Central memory CD8-positive, alpha-beta T cell (primary cell): ENCODE results near the gene MEST.

Source experiments
- ATAC-seq: fragments of 150-1000 bp; cut with Tn5 transposase; replicated peaks from 2 replicates; pipeline ENCODE4 v1.10.0; 2022; ENCODE audit warnings: mild to moderate bottlenecking, moderate FRiP score, moderate number of reproducible peaks; ENCODE audit not compliant: poor library complexity, severe bottlenecking; ENCODE audit errors: extremely low read depth
- DNase-seq, 2 donors: peaks; one replicate each; pipeline ENCODE4 v3.0.0; 2021; ENCODE audit warnings: low spot score in 2 of 2
- H3K27ac Mint-ChIP-seq: one replicate; pipeline ENCODE4 v1.8.0; 2022; ENCODE audit warnings: low read depth, mild to moderate bottlenecking, moderate library complexity, mixed read lengths
- H3K27me3 Mint-ChIP-seq: one replicate; pipeline ENCODE4 v1.8.0; 2022; ENCODE audit warnings: mixed read lengths
- H3K36me3 Mint-ChIP-seq: one replicate; pipeline ENCODE4 v1.8.0; 2022; ENCODE audit warnings: mild to moderate bottlenecking, moderate library complexity, mixed read lengths; ENCODE audit not compliant: insufficient read depth
- H3K4me1 Mint-ChIP-seq: one replicate; pipeline ENCODE4 v1.8.0; 2022; ENCODE audit warnings: mixed read lengths
- H3K4me3 Mint-ChIP-seq: one replicate; pipeline ENCODE4 v1.8.0; 2022; ENCODE audit warnings: mild to moderate bottlenecking, moderate library complexity, mixed read lengths
- H3K9me3 Mint-ChIP-seq: one replicate; pipeline ENCODE4 v1.8.0; 2022; ENCODE audit warnings: mixed read lengths

MEST gene

GRCh38 chr7:130471974-130472373 is 19.9 kb upstream of the MEST start:
- Mint-ChIP-seq H3K27me3 (peaks cover 81% of the 10 kb centered on the region), H3K4me1 (no peaks in the 10 kb centered on the region), H3K36me3 (no peaks in the 10 kb centered on the region), H3K4me3 (no peak overlapping the region), H3K9me3 (no peaks in the 10 kb centered on the region), H3K27ac (no peak overlapping the region)
- ATAC-seq (no peak), DNase-seq (no peak)

- Mint-ChIP-seq H3K4me1 (no peaks in the 10 kb centered on the region), H3K27ac (no peak overlapping the region), H3K9me3 (no peaks in the 10 kb centered on the region), H3K4me3 (no peak overlapping the region), H3K27me3 (peaks cover 94% of the 10 kb centered on the region), H3K36me3 (no peaks in the 10 kb centered on the region)
- ATAC-seq: no peak
- DNase-seq: no peak
These were observed 18.6 kb upstream of the MEST start for GRCh38 chr7:130473289-130473688.

- Mint-ChIP-seq H3K4me1 (no peaks in the 10 kb centered on the region), H3K27ac (no peak overlapping the region), H3K27me3 (peaks cover 97% of the 10 kb centered on the region), H3K36me3 (no peaks in the 10 kb centered on the region), H3K4me3 (no peak overlapping the region), H3K9me3 (no peaks in the 10 kb centered on the region)
- ATAC-seq: no peak
- DNase-seq: no peak
These were observed 18.0 kb upstream of the MEST start for GRCh38 chr7:130473876-130474275.

- Mint-ChIP-seq H3K36me3 (no peaks in the 10 kb centered on the region), H3K27ac (no peak overlapping the region), H3K4me3 (no peak overlapping the region), H3K27me3 (peaks cover 97% of the 10 kb centered on the region), H3K9me3 (no peaks in the 10 kb centered on the region), H3K4me1 (no peaks in the 10 kb centered on the region)
- no peak for ATAC-seq
- DNase-seq: no peak
These were observed 16.1 kb upstream of the MEST start for GRCh38 chr7:130475776-130476175.

- no peak for ATAC-seq
- Mint-ChIP-seq H3K36me3 (no peaks in the 10 kb centered on the region), H3K4me3 (no peak overlapping the region), H3K9me3 (no peaks in the 10 kb centered on the region), H3K4me1 (no peaks in the 10 kb centered on the region), H3K27me3 (peaks cover 90% of the 10 kb centered on the region), H3K27ac (no peak overlapping the region)
- DNase-seq: no peak
These were observed 15.4 kb upstream of the MEST start for GRCh38 chr7:130476297-130477150.

GRCh38 chr7:130478991-130479390 is 12.9 kb upstream of the MEST start:
- Mint-ChIP-seq H3K27me3 (peaks cover 88% of the 10 kb centered on the region), H3K4me1 (no peaks in the 10 kb centered on the region), H3K36me3 (no peaks in the 10 kb centered on the region), H3K9me3 (no peaks in the 10 kb centered on the region), H3K27ac (no peak overlapping the region), H3K4me3 (no peak overlapping the region)
- no peak for ATAC-seq
- DNase-seq: no peak

- peaks cover 89% of the 10 kb centered on the region for H3K27me3 Mint-ChIP-seq
- no peak overlapping the region for H3K4me3 Mint-ChIP-seq
- no peaks in the 10 kb centered on the region for H3K36me3 Mint-ChIP-seq
- DNase-seq: no peak
- no peak for ATAC-seq
- H3K27ac Mint-ChIP-seq: no peak overlapping the region
- no peaks in the 10 kb centered on the region for H3K9me3 Mint-ChIP-seq
- peaks cover 1% of the 10 kb centered on the region for H3K4me1 Mint-ChIP-seq
These were observed 12.0 kb upstream of the MEST start for GRCh38 chr7:130479716-130480400.

- DNase-seq (no peak), ATAC-seq (no peak)
- H3K36me3 Mint-ChIP-seq: peaks cover 4% of the 10 kb centered on the region
- H3K27ac Mint-ChIP-seq: no peak overlapping the region
- no peaks in the 10 kb centered on the region for H3K9me3 Mint-ChIP-seq
- no peak overlapping the region for H3K4me3 Mint-ChIP-seq
- peaks cover 90% of the 10 kb centered on the region for H3K27me3 Mint-ChIP-seq
- peaks cover 22% of the 10 kb centered on the region for H3K4me1 Mint-ChIP-seq
These were observed 10.0 kb upstream of the MEST start for GRCh38 chr7:130481898-130482297.

- Mint-ChIP-seq H3K4me3 (no peak overlapping the region), H3K27me3 (peaks cover 89% of the 10 kb centered on the region), H3K4me1 (peaks cover 23% of the 10 kb centered on the region), H3K9me3 (no peaks in the 10 kb centered on the region), H3K27ac (no peak overlapping the region), H3K36me3 (peaks cover 4% of the 10 kb centered on the region)
- DNase-seq: no peak
- no peak for ATAC-seq
These were observed 8.9 kb upstream of the MEST start for GRCh38 chr7:130483031-130483430.

GRCh38 chr7:130485734-130486113 is 6.2 kb upstream of the MEST start:
- peak overlapping the region; percentile 85 for H3K4me3 Mint-ChIP-seq
- ATAC-seq (no peak), DNase-seq (no peak)
- no peak overlapping the region for H3K27ac Mint-ChIP-seq
- peaks cover 23% of the 10 kb centered on the region for H3K4me1 Mint-ChIP-seq
- peaks cover 4% of the 10 kb centered on the region for H3K36me3 Mint-ChIP-seq
- H3K9me3 Mint-ChIP-seq: no peaks in the 10 kb centered on the region
- H3K27me3 Mint-ChIP-seq: peaks cover 87% of the 10 kb centered on the region

GRCh38 chr7:130486114-130486953 is 5.6 kb upstream of the MEST start:
- peaks cover 88% of the 10 kb centered on the region for H3K27me3 Mint-ChIP-seq
- H3K36me3 Mint-ChIP-seq: peaks cover 5% of the 10 kb centered on the region
- H3K9me3 Mint-ChIP-seq: no peaks in the 10 kb centered on the region
- ATAC-seq (peak; percentile 69), DNase-seq (peak; percentile 26 to 27)
- H3K27ac Mint-ChIP-seq: no peak overlapping the region
- H3K4me1 Mint-ChIP-seq: peaks cover 23% of the 10 kb centered on the region
- H3K4me3 Mint-ChIP-seq: peak overlapping the region; percentile 85

GRCh38 chr7:130486954-130487436 is 4.9 kb upstream of the MEST start:
- H3K9me3 Mint-ChIP-seq: no peaks in the 10 kb centered on the region
- peak overlapping the region; percentile 85 for H3K4me3 Mint-ChIP-seq
- peaks cover 23% of the 10 kb centered on the region for H3K4me1 Mint-ChIP-seq
- H3K27ac Mint-ChIP-seq: no peak overlapping the region
- H3K27me3 Mint-ChIP-seq: peaks cover 82% of the 10 kb centered on the region
- ATAC-seq (no peak), DNase-seq (no peak)
- peaks cover 6% of the 10 kb centered on the region for H3K36me3 Mint-ChIP-seq
